Kasumi-1 (cell line): ENCODE results near the gene COL21A1.

Source experiments
- DNase-seq, 2 experiments: peaks; one replicate each; lab custom pipeline; 2025; lab: John Stamatoyannopoulos, UW

The COL21A1 gene

DNA sequence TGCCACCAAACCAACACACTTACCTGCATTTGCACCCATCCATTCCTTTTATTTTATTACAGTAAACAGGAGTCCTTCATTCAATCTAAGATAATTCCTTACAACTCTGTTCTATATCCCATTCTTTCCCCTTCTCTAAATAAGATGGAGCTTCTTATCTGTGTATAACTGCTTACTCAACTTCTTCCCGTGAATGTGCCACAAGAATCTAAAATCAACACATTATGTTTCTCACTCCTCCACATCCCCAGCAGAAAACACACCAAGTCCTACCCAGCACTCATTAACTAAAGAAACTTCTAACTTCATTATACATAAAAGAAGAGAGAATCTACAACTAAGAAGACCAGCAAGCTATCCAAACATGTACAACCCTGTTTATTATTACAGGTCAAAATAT lies 141.1 kb downstream of the COL21A1 start:
- DNase-seq, result no peak

DNA sequence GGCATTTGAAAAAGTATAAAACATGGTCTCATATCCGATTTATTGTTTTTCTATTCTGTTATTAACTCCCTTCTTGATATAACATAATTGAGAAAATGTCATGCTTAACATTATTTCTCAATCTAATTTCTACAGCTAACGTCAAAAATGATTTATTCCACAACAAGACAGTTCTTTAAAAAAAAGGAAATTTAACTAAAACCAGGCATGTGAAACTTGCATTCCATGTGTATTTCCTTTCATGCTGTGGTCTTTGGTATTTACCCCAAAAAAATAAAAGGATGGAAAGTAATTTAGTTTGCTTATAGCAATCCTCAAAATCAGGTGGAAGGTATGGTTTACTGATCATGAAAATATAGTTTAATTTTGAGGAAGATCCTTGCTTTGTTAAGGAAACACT lies 142.8 kb downstream of the COL21A1 start:
- DNase-seq, result no peak

DNA sequence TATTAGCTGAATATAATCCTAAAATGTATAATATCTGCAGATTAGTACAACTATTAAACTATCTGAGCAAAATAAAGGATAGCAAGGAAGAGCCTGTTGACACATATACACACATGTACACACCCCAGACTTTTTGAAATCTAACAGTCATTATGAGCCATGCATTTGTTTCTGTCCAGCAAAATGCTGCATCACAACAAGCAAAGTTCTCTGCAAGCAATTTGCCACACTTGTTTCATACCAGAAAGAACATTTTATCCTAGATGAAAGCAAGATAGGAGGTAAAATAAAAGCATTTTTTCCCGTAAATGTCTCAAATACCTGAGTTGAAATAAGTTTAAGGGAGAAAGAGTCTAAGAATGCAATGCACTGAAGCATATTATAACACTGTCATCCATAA lies 145.2 kb downstream of the COL21A1 start:
- no peak for DNase-seq

DNA sequence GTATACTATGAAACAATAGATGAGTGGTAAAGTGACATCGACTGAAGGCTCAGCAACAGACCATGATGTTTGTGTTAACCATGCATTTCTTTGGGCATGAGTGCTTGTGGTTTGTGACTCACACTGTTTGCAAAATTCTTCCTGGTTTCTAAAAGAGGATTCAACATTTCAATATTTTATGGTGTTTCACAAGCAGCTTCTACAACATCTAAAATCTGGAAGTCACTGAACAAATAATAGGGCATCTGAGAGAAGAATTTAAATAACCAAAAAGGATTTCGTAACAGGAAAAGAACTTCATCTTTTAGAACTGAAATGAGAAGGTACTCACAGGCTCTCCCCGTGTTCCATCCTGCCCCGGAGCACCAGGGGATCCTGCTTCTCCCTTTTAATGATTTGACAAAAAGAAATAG lies 146.2 kb downstream of the COL21A1 start:
- peak; percentile 95 to 96 for DNase-seq

DNA sequence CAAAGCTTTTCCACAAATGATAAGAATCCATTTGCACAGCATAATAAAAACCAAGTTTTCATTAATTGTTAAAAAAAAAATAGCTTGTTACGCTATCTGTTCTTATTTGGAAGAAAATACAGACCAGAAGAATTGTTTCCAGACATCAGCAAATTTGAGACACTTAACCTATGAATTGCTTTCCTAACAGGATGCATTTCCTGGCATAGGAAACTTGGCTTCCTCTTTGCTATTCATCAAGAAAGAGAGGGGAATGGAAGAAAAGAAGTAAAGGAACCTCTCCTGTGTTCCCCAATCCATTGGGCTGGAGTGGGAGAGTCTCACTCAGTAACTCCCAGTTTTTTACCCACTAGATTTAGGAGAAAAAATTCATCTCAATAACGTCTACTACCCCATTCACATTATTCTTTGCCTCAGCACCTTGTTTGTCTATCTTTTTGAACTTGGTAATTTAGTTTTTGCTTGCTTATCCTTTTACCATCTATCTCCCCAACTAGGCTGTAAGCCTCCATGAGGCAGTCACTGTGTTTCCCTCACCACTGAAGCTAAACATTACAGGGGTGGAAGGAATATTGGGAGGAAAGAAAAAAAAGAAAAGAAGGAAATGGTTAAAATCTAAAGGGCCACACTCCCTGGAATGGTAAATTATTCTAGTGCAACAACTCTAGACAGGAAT lies 150.3 kb downstream of the COL21A1 start:
- DNase-seq, result peak in 1 of 2 experiments; percentile 16

DNA sequence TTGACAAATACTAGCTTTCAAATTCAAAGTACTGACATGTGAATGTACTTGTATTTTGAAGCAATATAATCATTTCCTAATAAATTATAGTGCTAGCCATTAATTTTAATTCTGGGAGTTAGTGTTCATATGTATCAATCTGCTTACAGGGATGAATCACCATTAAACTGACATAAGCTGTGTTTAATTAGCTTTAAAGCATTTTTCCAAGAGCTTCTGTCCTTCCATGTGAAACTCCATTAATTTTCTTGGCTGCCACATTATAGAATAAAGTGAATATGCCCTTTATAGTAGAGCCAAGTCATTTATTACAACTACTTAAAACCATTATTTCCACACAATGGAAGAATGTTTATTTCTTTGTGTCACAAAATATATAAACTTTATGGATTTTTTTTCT lies 150.8 kb downstream of the COL21A1 start:
- no peak for DNase-seq

DNA sequence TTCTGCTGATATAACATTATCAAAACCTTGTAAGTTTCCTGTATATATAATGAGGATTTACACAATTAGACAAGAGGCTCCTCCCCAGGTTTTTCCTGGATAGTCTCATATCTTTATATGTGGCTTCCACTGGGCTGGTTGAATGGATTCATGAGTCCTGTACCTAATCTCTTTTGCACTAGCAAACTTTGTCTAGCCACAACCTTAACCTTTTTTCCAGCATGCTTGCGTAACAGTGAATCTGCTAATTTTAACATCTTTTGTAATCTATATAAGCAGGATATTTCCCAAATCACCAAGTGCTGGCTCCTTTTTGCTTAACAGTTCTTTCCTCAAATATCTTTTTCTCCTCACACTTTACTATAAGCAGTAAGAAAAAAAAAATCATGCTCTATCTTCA lies 153.6 kb downstream of the COL21A1 start:
- DNase-seq, result no peak

DNA sequence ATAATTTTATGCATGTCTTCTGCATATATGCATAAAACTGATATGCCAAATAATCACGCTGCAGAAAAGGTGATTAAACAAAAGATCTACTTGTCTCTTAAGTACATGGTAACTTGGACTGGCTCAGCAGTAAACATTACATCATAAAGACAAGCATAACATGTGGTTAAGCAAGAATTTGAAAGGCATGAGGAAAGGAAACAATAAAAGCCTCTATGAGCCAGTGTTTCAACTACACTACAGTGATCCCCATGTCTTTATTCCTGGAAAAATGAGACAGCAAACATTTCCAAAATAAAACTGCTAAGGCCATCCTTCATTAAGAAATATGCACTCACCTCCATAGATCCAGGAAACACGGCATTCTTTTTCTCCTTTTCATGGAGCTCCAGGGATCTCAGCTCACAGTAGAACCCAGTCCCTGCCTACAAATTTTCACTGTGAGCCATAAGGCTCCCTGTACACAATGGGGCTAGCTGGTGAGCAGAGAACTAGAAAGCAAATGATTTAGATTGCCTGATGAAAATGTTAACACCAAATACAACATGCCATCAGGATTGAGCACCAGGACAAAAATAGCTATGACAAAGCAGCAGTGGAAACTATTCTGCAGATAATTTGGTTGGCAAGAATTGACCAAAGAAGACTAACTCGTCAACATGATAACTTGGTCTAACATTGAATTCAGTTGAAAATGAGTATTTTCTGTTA lies 156.1 kb downstream of the COL21A1 start:
- DNase-seq, result peak; percentile 16 to 40

DNA sequence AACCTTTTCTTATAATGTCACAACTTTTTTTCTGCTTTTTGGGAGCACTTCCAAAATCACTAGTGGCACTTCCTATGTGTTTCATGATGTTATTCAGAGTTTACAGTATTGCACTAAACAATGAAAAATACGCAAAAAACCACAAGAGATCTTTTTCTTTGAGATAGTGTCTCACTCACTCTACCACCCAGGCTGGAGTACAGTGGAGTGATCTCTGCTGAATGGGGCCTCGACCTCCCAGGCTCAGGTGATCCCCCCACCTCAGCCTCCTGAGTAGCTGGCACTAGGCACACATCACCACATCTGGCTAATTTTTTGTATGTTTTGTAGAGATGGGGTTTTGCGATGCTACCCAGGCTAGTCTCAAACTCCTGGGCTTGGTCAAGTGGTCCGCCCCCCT lies 158.7 kb downstream of the COL21A1 start:
- no peak for DNase-seq

DNA sequence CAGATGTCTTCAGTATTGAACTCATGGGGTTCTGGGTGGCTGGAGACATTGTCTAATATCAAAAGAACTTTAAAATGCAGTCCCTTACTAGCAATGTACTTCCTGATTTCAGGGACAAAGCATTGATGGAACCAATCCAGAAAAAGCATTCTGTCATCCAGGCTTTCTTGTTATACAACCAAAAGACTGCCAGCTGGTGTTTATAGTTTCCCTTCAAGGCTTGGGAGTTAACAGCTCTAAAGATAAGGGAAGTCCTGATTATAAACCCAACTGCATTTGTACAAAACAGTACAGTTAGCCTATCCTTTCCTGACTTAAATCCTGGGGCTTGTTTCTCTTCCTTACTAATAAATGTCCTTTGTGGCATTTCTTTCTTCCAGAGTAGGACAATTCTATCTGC lies 160.0 kb downstream of the COL21A1 start:
- peak; percentile 19 to 23 for DNase-seq

DNA sequence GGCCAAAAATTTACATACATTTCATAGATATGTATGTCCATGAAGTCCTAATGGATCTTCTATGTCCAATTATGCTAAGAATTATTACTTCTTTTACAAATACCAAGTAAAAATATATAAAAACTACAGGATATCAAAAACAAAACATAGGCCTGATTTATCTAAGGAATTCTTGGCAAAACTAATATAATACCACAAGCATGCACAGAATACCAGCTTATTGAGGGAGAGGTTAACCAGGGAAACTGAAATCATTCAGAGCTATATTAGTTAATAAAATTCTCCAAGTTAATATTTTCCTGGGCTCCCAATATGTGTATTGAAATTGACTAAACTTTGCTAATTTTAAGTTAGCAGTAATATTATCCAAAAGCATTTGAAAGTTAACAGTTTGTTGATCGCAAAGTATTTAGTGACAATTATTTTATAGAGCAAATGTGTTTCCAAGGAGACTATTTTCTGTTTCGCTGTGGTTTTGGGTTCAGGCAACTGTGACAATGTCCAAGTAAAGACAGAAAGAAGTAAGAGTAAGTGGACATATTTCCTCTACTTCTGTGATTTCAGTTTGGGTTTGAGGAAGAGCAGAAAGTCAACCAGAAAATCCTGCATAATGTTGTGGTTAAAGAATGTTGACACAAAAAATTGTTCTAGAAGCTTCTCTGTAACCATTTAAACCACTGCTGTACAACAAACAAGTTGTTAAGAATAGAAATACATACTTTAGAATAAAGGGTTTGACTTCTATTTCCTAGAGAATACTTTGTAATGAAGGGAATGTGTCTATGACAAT lies 167.4 kb downstream of the COL21A1 start:
- no peak for DNase-seq

DNA sequence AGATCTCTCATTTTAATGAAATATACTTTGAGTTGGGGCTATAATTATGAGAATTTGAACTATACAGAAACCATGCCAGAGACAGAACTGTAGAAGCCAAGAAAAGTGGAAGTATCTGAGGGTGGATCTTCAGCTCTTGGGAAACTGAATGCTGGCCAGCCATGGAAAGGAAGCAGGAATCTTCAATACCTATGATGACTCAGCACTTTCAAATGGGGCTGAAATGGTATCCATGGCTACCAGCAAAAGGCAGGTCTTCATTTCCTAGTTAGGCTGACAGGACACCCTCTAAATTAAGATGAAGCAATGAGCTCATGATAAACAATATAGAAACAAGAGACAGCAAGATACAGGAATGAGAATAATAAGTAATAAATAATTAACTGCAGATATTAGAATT lies 171.3 kb downstream of the COL21A1 start:
- DNase-seq, result no peak

DNA sequence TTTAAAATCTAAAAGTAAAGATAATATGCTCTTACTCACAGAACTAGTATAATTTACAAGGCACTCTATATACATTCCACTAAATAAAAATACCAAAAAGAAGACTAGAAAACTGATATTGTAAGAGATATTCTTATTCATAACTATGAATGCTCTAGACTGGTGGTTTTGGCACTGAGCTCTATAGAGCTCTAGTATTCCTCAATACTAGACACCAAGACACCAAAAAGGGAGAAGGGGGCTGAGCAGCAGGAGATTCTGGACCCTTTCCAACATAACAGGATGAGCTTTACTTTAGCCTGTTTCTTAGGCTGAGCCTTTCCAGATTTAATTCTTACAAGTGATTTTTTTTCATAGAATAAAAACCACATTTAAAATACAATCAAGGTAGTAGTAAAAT lies 173.6 kb downstream of the COL21A1 start:
- no peak for DNase-seq

DNA sequence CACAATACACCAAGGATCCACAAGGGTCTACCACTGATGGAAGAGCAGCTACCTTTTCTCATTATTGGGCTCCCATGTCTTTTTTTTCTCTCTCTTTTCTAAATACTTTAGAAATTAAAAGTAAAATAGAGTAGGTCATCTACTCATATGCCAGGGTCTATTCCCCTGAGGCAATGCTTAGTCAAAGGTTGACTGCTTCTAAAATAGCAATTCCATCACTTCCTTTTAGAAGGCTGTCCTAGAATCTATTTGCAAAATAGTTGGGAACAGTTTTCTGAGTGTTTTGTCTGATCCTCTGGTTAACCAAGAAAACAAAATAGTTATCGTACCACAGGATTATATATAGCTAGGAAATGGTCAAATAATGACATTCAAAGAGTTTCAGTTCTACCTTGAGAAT lies 174.1 kb downstream of the COL21A1 start:
- no peak for DNase-seq

DNA sequence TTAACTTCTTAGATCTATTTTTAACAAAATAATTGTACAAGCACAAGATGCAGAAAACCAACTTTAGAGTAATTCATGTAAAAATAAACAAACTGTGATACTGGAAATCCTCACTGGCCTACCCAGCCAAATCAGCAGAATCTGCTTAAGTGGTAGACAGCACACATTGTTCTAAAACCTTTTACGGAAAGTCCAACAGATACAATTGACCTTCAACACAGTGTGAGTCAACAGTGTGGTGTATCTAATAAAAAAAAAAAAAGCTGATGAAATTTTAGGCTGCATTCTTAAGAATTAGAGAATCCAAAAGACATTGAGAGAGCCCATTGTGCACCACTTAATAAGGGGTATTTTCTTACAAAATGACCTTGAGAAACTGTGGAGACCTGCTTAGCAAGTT lies 174.5 kb downstream of the COL21A1 start:
- no peak for DNase-seq

DNA sequence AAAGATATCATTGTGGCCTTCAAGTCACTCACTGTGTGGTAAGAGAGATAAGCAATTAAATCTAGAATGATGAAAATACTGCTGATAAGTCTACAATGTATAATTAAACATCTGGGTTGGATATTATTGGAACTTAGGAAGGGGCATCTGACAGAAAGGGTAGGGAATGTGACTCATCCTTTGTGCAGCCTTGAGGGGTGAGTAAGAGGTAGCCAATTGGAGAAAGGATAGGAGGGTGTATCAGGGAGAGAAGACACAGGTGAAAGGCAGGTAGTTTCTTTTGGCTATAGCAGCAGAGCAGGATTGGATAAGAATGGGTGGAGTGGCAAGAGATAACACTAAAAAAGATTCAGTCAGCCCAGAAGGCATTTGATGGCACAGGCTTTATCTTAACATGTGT lies 182.0 kb downstream of the COL21A1 start:
- no peak for DNase-seq

DNA sequence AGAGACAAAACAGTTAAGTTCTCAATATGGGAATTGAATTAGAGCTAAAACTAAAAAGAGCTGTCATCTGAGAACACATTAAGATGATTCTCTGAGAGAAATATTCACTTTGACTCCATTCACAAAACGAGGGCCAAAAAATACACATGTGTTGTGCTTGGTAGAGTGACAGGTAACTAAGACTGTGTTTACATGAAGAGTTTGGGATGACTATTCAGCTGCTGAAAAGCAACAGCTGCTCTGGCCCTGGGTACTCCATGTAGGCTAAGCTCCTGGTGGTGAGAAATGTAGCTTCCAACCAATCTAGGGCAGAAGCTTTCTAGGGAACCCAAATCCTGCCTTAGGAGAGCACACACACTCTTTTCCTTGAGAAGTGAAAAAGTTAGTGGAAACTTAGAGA lies 184.5 kb downstream of the COL21A1 start:
- DNase-seq, result no peak

DNA sequence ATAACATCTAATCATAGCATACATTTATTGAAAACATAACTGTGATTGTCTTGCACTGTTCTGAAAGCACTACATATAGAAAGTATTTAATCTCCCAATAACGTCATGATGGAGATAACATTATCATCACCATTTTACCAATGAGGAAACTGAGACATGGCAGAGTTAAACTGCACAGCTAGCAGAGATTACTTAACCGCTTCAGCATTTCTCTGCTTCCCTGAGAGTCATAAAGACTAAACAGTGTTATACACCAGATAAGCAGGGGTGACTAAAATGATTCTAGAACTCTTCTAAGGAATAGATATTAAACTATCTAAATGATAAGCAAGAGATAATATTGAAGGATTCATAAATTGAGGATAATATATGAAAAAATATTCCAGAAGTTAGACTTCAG lies 188.7 kb downstream of the COL21A1 start:
- DNase-seq, result no peak

DNA sequence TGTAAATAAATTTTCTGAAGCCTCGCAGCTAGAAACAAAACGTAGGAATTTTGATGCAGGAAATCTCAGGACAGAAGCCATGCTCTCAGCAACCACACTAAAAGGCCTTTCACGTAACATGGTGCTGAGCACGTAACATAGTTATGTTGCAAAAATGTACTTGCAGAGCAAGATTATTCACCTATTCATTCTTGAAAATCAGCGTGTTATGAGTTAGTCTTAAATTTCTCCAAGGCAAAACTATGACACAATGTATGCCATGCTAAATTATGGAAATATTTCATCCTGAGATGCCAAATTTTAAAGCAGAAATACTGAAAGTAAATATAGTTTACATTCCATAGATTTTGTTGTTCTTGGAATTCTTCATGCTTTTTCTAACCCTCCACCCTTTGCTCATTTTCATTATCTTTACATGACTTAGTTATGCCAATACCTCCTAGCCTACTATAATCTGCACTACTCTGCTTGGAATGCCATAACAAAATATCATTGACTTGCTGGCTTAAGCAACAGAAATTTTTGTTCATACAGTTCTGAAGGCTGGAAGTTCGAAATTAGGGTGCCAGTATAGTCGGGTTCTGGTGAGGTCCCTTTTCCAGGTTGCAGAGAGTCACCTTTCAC lies 192.2 kb downstream of the COL21A1 start:
- DNase-seq, result no peak

DNA sequence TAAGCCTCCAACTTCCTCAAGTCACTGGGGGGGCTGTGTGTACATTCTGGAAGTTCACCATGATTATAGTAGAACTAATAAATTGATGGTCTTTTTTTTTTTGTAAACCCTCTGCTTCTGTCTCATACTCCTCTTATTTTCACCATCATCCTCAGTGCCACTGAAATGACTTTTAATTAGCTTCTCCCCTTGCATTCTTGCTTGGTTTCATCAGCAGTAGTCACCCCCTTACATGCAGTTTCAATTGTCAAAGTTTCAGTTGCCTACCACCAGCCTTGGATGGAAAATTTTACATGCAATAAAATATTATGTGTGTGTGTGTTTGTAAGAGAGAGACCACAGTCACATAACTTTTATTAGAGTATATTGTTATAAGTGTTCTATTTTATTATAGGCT lies 196.2 kb downstream of the COL21A1 start:
- DNase-seq, result no peak

DNA sequence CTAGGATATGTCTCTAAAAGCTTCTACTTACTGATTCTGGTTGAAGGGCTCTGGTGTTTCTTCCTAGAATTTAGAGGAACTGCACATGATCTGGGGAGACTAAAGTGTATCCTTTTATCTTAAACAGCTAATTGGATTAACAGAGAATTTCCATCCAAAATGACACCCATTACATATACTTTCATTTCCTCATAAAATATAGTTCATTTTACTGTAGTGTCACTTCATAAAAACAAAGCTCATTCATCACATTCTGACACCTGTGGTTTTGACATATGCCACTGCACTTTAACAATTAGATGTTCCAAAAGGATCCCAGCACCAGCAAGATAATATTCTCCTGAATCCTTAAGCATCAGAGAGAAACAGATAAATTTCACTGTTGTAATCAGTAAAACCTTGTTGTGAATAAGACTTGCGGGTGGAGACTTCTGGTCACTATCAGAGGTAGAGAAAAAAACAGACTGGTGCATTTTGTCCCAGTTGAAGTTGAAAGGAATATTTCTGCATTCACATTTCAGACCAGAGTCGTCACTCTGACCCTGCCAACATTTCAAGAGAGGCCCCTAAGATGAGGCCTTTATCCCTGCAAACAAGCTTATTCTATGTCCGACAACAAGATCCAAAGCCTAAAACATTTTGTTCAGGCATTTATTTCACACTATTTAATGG lies 196.7 kb downstream of the COL21A1 start:
- no peak for DNase-seq

DNA sequence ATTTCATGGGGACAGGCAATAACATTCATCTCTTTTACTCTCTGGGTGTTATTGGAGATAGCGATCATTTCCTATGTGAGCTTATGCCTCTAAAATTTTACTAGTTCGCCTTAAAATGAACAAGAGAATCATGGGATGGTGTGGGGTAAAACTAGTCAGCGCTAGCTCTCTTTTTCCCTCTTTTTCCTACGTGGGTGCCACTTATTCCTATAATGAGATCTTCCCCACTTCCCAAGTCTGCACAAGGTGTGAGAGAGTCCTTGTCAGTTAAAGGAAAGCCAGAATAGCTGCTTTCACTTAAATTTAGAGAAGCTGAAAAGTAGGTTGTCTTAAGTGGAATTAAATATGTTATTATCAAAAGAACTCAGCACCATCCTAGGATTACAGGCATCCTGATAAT lies 198.8 kb downstream of the COL21A1 start:
- DNase-seq, result no peak
